GM23338 (cell line): ENCODE results near the gene ZFP36L1.

ENCODE experiments used
- CREB1 ChIP-seq: fragments of 250-450 bp; sonication (Bioruptor Pico); IDR thresholded peaks from 2 replicates; pipeline ENCODE4 v1.5.0; 2020; ENCODE audit warnings: low read depth, mild to moderate bottlenecking, moderate library complexity
- EZH2 ChIP-seq: fragments of 200-600 bp; sonication (generic); IDR thresholded peaks from one replicate; pipeline ENCODE4 v1.8.0; 2017; ENCODE audit warnings: antibody characterized with exemption, mild to moderate bottlenecking, low read depth; ENCODE audit not compliant: unreplicated experiment
- EZH2phosphoT487 ChIP-seq: fragments of 200-600 bp; sonication (generic); IDR thresholded peaks from one replicate; pipeline ENCODE4 v1.8.1; 2018; ENCODE audit warnings: antibody characterized with exemption; ENCODE audit not compliant: unreplicated experiment
- JUNB ChIP-seq: IDR thresholded peaks from one replicate; pipeline ENCODE4 v1.6.1; 2016; ENCODE audit warnings: antibody characterized with exemption; ENCODE audit not compliant: unreplicated experiment
- NANOG ChIP-seq: IDR thresholded peaks from 2 replicates; pipeline ENCODE4 v1.6.1; 2016; ENCODE audit warnings: antibody characterized with exemption, borderline replicate concordance
- POLR2AphosphoS5 ChIP-seq: IDR thresholded peaks from 2 replicates; pipeline ENCODE4 v1.6.1; 2016; ENCODE audit warnings: antibody characterized with exemption, low read depth
- STAT1 ChIP-seq: IDR thresholded peaks from one replicate; pipeline ENCODE4 v1.6.1; 2016; ENCODE audit warnings: antibody characterized with exemption; ENCODE audit not compliant: unreplicated experiment
- ZNF114 ChIP-seq: fragments of 250-450 bp; sonication (Bioruptor Pico); IDR thresholded peaks from 2 replicates; pipeline ENCODE4 v1.5.0; 2020; ENCODE audit warnings: mild to moderate bottlenecking, moderate library complexity
- ZNF331 ChIP-seq: fragments of 250-450 bp; sonication (Bioruptor Pico); IDR thresholded peaks from 2 replicates; pipeline ENCODE4 v1.5.0; 2020; ENCODE audit warnings: low read depth, mild to moderate bottlenecking, moderate library complexity
- TF ChIP-seq, protein P1 (sequence below): IDR thresholded peaks from 2 replicates; pipeline ENCODE4 v1.6.1; 2016; ENCODE audit warnings: antibody characterized with exemption
- TF ChIP-seq, protein P2 (sequence below), 2 experiments: fragments of 200-600 bp in 1 of 2; sonication (generic) in 1 of 2; conservative IDR thresholded peaks; 2 replicates each; pipeline versions ENCODE4 v1.5.1 to v1.6.1; 2016 to 2017; ENCODE audit warnings: antibody characterized with exemption in 2 of 2, low read depth in 2 of 2, mild to moderate bottlenecking in 2 of 2, moderate library complexity in 1 of 2
- TF ChIP-seq, protein P3 (sequence below): IDR thresholded peaks from one replicate; pipeline ENCODE4 v1.6.1; 2018; ENCODE audit warnings: antibody characterized with exemption; ENCODE audit not compliant: unreplicated experiment

GRCh38 chr14:68739701-68740100, 53.2 kb downstream of the ZFP36L1 start:
- TF ChIP-seq, protein P1, sequence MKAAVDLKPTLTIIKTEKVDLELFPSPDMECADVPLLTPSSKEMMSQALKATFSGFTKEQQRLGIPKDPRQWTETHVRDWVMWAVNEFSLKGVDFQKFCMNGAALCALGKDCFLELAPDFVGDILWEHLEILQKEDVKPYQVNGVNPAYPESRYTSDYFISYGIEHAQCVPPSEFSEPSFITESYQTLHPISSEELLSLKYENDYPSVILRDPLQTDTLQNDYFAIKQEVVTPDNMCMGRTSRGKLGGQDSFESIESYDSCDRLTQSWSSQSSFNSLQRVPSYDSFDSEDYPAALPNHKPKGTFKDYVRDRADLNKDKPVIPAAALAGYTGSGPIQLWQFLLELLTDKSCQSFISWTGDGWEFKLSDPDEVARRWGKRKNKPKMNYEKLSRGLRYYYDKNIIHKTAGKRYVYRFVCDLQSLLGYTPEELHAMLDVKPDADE: no peak
- TF ChIP-seq, protein P2, sequence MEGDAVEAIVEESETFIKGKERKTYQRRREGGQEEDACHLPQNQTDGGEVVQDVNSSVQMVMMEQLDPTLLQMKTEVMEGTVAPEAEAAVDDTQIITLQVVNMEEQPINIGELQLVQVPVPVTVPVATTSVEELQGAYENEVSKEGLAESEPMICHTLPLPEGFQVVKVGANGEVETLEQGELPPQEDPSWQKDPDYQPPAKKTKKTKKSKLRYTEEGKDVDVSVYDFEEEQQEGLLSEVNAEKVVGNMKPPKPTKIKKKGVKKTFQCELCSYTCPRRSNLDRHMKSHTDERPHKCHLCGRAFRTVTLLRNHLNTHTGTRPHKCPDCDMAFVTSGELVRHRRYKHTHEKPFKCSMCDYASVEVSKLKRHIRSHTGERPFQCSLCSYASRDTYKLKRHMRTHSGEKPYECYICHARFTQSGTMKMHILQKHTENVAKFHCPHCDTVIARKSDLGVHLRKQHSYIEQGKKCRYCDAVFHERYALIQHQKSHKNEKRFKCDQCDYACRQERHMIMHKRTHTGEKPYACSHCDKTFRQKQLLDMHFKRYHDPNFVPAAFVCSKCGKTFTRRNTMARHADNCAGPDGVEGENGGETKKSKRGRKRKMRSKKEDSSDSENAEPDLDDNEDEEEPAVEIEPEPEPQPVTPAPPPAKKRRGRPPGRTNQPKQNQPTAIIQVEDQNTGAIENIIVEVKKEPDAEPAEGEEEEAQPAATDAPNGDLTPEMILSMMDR (conservative IDR thresholded peaks at IDR 0.05; ENCODE audit: low read depth in 2 of 2): no peak
- TF ChIP-seq EZH2 (no peak), ZNF114 (CRISPR knock-in tag) (no peak), POLR2AphosphoS5 (no peak), ZNF331 (CRISPR knock-in tag) (no peak), JUNB (no peak), EZH2phosphoT487 (no peak), NANOG (no peak), CREB1 (CRISPR knock-in tag) (no peak), STAT1 (no peak)
- TF ChIP-seq, protein P3, sequence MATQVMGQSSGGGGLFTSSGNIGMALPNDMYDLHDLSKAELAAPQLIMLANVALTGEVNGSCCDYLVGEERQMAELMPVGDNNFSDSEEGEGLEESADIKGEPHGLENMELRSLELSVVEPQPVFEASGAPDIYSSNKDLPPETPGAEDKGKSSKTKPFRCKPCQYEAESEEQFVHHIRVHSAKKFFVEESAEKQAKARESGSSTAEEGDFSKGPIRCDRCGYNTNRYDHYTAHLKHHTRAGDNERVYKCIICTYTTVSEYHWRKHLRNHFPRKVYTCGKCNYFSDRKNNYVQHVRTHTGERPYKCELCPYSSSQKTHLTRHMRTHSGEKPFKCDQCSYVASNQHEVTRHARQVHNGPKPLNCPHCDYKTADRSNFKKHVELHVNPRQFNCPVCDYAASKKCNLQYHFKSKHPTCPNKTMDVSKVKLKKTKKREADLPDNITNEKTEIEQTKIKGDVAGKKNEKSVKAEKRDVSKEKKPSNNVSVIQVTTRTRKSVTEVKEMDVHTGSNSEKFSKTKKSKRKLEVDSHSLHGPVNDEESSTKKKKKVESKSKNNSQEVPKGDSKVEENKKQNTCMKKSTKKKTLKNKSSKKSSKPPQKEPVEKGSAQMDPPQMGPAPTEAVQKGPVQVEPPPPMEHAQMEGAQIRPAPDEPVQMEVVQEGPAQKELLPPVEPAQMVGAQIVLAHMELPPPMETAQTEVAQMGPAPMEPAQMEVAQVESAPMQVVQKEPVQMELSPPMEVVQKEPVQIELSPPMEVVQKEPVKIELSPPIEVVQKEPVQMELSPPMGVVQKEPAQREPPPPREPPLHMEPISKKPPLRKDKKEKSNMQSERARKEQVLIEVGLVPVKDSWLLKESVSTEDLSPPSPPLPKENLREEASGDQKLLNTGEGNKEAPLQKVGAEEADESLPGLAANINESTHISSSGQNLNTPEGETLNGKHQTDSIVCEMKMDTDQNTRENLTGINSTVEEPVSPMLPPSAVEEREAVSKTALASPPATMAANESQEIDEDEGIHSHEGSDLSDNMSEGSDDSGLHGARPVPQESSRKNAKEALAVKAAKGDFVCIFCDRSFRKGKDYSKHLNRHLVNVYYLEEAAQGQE: no peak
